Temporal lobe (tissue), 2 donors: Measurements from ENCODE around the gene PRC1. TPM values are rescaled to one million over a fixed set of nuclear protein-coding genes. Genes with fewer than 3 reads are reported as not detected.

Experiments
- small RNA-seq: library from RNA; depleted of rRNA; stranded (forward); fragments of <200 nt; gene quantifications from one replicate; pipeline ENCODE3, GENCODE V24; 2014; ENCODE audit warnings: low replicate concordance
- total RNA-seq: library from RNA; depleted of rRNA; stranded (reverse); fragments of >200 nt; gene quantifications from one replicate; pipeline ENCODE4 v1.2.3, GENCODE V29; 2014

Gene PRC1
- total RNA-seq, 1 donor from 2014 or later, result 11.1 TPM

Small RNAs within 50 kb of the gene (small RNA-seq; reads per million reads assigned to genes)
- gene RF00019, result not detected

Other genes starting within 250 kb of the PRC1 start
- 14.8 TPM for gene FURIN, start 125.9 kb downstream of the PRC1 start, total RNA-seq
- gene FES, start 110.0 kb downstream of the PRC1 start, total RNA-seq, result 3.7 TPM
- gene MAN2A2, start 91.2 kb downstream of the PRC1 start, total RNA-seq, result 24.3 TPM
- 6.1 TPM for gene HDDC3, start 62.0 kb downstream of the PRC1 start, total RNA-seq
- gene UNC45A, start 59.2 kb downstream of the PRC1 start, total RNA-seq, result 26.1 TPM
- gene RCCD1, start 39.7 kb downstream of the PRC1 start, total RNA-seq, result 9.6 TPM
- 13.8 TPM for gene VPS33B, start 28.1 kb upstream of the PRC1 start, total RNA-seq
- gene SV2B, start 105.7 kb upstream of the PRC1 start, total RNA-seq, result 37.1 TPM